GM13977 (cell line): ENCODE data around the gene ITSN1.

Experiments
- DNase-seq: peaks from one replicate; pipeline ENCODE4 v3.0.0; 2012; ENCODE audit warnings: low spot score
- in situ Hi-C: fragments of 300-500 bp; cut with MboI; formaldehyde crosslinking; loops from one replicate; pipeline ENCODE4 v1.12.0; 2022; ENCODE audit warnings: low sequenced_read_pairs, low pct_unique_long_range_greater_than_20kb, mixed read lengths, inconsistent platforms; ENCODE audit not compliant: unreplicated experiment
- TF ChIP-seq, protein P1 (sequence below): IDR thresholded peaks from 2 replicates; pipeline ENCODE4 v1.5.1; 2012; ENCODE audit warnings: mild to moderate bottlenecking, control low read depth; ENCODE audit not compliant: insufficient read depth; ENCODE audit errors: extremely low read depth, missing control alignments

Gene ITSN1

DNA sequence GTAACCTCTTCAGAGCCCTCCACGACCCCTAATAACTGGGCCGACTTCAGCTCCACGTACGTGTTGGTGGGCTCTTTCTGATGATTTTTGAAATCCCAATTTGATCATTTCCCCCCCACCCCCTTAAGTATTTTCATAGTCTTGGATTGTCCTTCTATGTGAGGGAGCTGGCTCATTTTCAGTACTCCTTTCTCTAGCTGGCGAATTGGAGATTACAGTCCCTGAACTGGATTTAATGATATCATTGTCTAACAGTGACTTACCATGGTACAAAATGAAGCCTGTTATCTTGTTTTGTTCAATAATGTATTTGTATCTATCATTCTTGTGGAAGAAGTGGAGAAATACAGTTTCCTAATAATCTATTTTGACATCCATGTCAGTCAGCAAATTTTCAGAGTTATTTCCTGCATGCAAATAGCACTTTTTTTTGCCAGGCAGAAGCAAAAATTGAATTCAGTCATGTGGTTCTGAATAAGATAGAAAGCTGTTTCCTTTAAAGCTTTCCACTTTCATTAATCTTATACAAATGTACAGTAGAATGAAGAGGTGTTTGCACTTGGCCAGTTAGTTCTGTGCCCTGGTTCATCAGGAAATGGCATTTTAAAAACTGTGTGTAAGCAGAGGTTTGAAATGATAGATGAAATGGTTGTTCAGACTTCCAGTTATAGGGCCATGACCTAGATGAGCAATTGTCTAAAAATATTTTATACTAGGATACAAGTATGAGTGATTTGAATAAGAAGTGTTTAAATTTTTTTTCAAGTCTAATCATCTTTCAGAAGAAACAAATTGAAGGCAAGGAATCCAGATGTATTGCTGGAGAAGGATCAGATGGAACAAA, 169.1 kb downstream of the ITSN1 start:
- no peak for DNase-seq
- in situ Hi-C loops: no loop called here
- TF ChIP-seq, protein P1, sequence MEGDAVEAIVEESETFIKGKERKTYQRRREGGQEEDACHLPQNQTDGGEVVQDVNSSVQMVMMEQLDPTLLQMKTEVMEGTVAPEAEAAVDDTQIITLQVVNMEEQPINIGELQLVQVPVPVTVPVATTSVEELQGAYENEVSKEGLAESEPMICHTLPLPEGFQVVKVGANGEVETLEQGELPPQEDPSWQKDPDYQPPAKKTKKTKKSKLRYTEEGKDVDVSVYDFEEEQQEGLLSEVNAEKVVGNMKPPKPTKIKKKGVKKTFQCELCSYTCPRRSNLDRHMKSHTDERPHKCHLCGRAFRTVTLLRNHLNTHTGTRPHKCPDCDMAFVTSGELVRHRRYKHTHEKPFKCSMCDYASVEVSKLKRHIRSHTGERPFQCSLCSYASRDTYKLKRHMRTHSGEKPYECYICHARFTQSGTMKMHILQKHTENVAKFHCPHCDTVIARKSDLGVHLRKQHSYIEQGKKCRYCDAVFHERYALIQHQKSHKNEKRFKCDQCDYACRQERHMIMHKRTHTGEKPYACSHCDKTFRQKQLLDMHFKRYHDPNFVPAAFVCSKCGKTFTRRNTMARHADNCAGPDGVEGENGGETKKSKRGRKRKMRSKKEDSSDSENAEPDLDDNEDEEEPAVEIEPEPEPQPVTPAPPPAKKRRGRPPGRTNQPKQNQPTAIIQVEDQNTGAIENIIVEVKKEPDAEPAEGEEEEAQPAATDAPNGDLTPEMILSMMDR: no peak

- in situ Hi-C loops: no loop called here
Observed at GRCh38 chr21:33813832-33814365, 171.6 kb downstream of the ITSN1 start.

GRCh38 chr21:33815143-33815707, 172.9 kb downstream of the ITSN1 start:
- TF ChIP-seq, protein P1: no peak
- in situ Hi-C loops: no loop called here
- no peak for DNase-seq

More at GRCh38 chr21:33813832-33814365, 171.6 kb downstream of the ITSN1 start:
- TF ChIP-seq, protein P1: no peak
- no peak for DNase-seq

- TF ChIP-seq, protein P1: no peak
- in situ Hi-C loops: no loop called here
- DNase-seq: no peak
Observed at GRCh38 chr21:33816174-33816573, 173.9 kb downstream of the ITSN1 start.

DNA sequence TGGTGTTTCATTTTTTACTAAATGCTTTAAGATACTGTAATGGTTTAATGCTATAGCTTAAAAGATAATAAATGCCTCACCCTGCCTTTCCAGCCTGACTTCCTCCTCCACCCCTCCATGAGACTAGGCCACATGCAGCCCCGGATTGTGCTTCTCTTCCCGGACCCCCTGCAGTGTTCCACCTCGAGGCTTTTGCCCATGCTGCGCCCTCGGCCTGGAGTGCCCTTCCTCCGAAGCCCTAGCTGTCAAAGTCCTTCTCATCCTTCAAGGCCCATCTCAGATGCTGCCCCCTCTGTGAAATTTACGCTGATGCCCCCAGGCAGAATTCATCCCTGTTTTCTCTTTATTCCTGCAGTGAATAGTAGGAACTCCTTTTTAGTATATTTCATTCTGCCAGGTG, 174.8 kb downstream of the ITSN1 start:
- in situ Hi-C loops: no loop called here
- TF ChIP-seq, protein P1: no peak
- DNase-seq: no peak

DNA sequence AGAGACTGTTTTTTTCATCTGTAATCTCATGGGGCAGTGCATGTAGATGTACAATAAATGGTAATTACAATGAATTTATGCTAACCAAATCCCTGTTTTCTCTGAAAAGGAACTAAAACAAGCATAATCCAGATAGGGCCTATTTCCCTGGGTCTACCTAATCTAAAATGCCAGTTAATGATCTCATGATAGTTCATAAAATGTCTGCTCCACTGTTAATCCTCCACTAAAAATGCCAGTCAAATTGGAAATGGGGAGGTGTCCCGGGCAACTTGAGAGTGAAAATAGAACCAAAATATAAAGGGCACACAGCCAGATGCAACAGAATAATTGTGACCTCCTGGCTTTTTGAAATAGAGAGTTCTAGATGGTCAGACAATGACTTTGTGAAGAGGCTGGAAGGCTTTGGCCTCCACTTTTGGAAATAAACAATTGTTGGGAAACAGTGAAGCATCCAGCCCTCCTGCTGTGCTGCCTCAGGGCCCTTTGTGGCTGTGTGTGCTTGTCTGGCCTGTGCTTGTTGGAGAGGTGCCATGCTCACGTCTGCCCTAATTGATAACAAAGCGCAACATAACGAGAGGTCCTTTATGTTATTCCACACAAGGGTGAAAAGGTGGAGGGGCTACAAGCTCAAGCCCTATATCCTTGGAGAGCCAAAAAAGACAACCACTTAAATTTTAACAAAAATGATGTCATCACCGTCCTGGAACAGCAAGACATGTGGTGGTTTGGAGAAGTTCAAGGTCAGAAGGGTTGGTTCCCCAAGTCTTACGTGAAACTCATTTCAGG, 175.6 kb downstream of the ITSN1 start:
- TF ChIP-seq, protein P1: no peak
- no peak for DNase-seq
- in situ Hi-C loops: no loop called here
